Measurements from ENCODE around the gene MT3. TPM values are rescaled to one million over a fixed set of nuclear protein-coding genes. Genes with fewer than 3 reads are reported as not detected.

MT3 gene
- total and polyA plus RNA-seq, 2 of the 13 experiments (the other 11 are each of a cell fraction or from before 2014, with no cell fraction given): not detected

DNA sequence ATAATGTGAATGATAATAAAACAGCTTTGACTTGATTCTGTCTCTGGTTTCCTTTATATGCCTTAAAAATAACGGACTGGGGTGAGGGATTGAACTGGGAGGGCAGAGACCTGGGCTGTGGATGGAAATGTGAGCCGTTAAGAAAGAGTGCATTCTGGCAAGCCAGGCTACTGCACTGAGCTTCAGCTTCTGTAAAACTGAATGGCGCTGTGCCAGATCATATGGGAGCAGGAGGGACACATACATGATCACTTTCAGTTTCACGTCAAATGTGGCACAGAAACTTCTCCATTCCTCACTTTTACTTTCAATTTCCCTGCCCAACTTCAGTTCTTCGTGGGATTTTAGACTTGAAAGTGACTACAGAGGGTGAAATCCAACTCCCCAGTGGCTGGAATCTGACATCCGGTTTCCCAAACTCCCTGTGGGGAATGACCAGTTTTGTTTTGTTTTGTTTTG is 20.2 kb downstream of the MT3 start (continued):
- no peak for TF ChIP-seq KAT8 (CRISPR knock-in tag; IDR thresholded peaks at IDR 0.05)
- no peak for TF ChIP-seq ZNF7 (CRISPR knock-in tag; IDR thresholded peaks at IDR 0.05)
- TF ChIP-seq, protein P1, sequence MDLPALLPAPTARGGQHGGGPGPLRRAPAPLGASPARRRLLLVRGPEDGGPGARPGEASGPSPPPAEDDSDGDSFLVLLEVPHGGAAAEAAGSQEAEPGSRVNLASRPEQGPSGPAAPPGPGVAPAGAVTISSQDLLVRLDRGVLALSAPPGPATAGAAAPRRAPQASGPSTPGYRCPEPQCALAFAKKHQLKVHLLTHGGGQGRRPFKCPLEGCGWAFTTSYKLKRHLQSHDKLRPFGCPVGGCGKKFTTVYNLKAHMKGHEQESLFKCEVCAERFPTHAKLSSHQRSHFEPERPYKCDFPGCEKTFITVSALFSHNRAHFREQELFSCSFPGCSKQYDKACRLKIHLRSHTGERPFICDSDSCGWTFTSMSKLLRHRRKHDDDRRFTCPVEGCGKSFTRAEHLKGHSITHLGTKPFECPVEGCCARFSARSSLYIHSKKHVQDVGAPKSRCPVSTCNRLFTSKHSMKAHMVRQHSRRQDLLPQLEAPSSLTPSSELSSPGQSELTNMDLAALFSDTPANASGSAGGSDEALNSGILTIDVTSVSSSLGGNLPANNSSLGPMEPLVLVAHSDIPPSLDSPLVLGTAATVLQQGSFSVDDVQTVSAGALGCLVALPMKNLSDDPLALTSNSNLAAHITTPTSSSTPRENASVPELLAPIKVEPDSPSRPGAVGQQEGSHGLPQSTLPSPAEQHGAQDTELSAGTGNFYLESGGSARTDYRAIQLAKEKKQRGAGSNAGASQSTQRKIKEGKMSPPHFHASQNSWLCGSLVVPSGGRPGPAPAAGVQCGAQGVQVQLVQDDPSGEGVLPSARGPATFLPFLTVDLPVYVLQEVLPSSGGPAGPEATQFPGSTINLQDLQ (CRISPR knock-in tag; IDR thresholded peaks at IDR 0.05): no peak
- TF ChIP-seq SIN3A (IDR thresholded peaks at IDR 0.05; ENCODE audit: borderline replicate concordance, low read depth, low read length): peak; percentile 24; the same call in 1 of the 2 replicates
- no peak for TF ChIP-seq SIX1 (CRISPR knock-in tag; IDR thresholded peaks at IDR 0.05; ENCODE audit: borderline replicate concordance)
- no peak for TF ChIP-seq MXI1 (IDR thresholded peaks at IDR 0.05; ENCODE audit: borderline replicate concordance, low read depth, low read length)
- no peak for TF ChIP-seq WIZ (CRISPR knock-in tag; IDR thresholded peaks at IDR 0.05)
- no peak for TF ChIP-seq NCOR1 (IDR thresholded peaks at IDR 0.05; ENCODE audit: borderline replicate concordance, low read length)
- TF ChIP-seq ARNT (IDR thresholded peaks at IDR 0.05): no peak
- no peak for TF ChIP-seq ZBTB43 (CRISPR knock-in tag; conservative IDR thresholded peaks at IDR 0.05)
- no peak for TF ChIP-seq ZNF605 (CRISPR knock-in tag; IDR thresholded peaks at IDR 0.05)
- TF ChIP-seq KMT2A (CRISPR knock-in tag; IDR thresholded peaks at IDR 0.05): no peak
- TF ChIP-seq ZNF224 (CRISPR knock-in tag; IDR thresholded peaks at IDR 0.05): no peak
- no peak for TF ChIP-seq SP1 (IDR thresholded peaks at IDR 0.05)
- no peak for TF ChIP-seq SP1 (CRISPR knock-in tag; IDR thresholded peaks at IDR 0.05)
- no peak for TF ChIP-seq ZNF512 (CRISPR knock-in tag; IDR thresholded peaks at IDR 0.05)
- no peak for TF ChIP-seq PHB2 (IDR thresholded peaks at IDR 0.05; ENCODE audit: partially characterized antibody)
- TF ChIP-seq HNRNPUL1 (IDR thresholded peaks at IDR 0.05; ENCODE audit: low read depth, low read length): no peak
- TF ChIP-seq RBFOX2 (IDR thresholded peaks at IDR 0.05; ENCODE audit: low read depth, low read length): no peak
- TF ChIP-seq, protein P2, sequence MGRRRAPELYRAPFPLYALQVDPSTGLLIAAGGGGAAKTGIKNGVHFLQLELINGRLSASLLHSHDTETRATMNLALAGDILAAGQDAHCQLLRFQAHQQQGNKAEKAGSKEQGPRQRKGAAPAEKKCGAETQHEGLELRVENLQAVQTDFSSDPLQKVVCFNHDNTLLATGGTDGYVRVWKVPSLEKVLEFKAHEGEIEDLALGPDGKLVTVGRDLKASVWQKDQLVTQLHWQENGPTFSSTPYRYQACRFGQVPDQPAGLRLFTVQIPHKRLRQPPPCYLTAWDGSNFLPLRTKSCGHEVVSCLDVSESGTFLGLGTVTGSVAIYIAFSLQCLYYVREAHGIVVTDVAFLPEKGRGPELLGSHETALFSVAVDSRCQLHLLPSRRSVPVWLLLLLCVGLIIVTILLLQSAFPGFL (CRISPR knock-in tag; IDR thresholded peaks at IDR 0.05): no peak
- no peak for TF ChIP-seq LCORL (IDR thresholded peaks at IDR 0.05)
- peak; percentile 47; the same call in 1 of the 2 replicates for TF ChIP-seq LCORL (CRISPR knock-in tag; IDR thresholded peaks at IDR 0.05)
- TF ChIP-seq ZNF441 (CRISPR knock-in tag; IDR thresholded peaks at IDR 0.05; ENCODE audit: borderline replicate concordance): no peak
- no peak for TF ChIP-seq ZNF597 (CRISPR knock-in tag; IDR thresholded peaks at IDR 0.05)
- TF ChIP-seq MATR3 (CRISPR knock-in tag; IDR thresholded peaks at IDR 0.05): no peak
- TF ChIP-seq REL (CRISPR knock-in tag; conservative IDR thresholded peaks at IDR 0.05): 0 out of 2 replicates have a peak, but pooled peaks have one; percentile 19

Data from HepG2 (cell line).